Measurements from ENCODE around the gene IER2.

DNA sequence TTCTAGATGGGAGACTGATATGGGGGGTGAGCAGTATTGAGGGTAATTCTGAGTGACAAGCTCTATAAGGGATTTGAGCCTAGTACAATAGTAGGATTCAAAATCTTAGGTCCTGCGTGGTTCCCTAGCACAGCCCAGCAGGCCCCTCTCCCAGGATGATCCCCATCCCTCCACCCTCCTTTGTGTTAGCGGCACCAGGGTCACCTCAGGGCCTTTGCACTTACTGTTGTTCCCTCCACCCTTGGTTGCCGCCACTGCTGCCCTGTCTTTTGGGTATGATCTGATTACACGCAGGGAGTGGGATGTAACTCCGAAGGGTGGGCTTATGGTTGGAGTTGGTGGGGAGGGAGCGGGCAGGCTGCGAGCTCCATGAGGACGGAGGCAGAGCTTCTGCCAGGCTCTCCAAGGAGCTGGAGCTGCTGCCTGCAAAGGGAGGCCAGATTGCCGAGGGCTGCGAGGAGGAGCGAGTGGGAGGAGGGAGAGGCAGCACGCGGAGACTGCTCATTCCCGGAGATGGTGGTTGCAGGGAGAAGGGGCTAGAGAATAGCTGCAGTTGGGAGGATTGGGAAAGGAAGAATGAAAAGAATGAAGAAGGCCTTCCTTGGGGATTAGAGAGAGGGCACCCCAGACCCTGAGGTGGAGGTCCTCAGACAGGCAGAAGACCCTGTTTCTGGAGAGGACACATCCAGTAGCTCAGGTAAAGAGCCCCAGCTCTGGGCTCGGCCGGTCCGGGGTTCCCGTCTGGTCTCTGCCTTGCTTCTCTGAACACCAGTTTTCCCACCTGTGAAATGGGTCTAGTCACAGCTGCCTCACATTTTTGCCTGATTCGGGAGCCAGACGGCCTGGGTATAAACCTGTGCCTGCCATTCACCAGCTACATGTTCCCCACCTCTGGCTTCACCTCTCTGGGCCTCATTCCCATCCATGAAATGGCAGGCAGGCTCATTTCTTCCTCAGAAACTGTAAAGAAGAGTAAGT, 26.9 kb upstream of the IER2 start:
- TF ChIP-seq, protein P1, sequence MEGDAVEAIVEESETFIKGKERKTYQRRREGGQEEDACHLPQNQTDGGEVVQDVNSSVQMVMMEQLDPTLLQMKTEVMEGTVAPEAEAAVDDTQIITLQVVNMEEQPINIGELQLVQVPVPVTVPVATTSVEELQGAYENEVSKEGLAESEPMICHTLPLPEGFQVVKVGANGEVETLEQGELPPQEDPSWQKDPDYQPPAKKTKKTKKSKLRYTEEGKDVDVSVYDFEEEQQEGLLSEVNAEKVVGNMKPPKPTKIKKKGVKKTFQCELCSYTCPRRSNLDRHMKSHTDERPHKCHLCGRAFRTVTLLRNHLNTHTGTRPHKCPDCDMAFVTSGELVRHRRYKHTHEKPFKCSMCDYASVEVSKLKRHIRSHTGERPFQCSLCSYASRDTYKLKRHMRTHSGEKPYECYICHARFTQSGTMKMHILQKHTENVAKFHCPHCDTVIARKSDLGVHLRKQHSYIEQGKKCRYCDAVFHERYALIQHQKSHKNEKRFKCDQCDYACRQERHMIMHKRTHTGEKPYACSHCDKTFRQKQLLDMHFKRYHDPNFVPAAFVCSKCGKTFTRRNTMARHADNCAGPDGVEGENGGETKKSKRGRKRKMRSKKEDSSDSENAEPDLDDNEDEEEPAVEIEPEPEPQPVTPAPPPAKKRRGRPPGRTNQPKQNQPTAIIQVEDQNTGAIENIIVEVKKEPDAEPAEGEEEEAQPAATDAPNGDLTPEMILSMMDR (IDR thresholded peaks at IDR 0.05) = no peak
- TF ChIP-seq, protein P2, sequence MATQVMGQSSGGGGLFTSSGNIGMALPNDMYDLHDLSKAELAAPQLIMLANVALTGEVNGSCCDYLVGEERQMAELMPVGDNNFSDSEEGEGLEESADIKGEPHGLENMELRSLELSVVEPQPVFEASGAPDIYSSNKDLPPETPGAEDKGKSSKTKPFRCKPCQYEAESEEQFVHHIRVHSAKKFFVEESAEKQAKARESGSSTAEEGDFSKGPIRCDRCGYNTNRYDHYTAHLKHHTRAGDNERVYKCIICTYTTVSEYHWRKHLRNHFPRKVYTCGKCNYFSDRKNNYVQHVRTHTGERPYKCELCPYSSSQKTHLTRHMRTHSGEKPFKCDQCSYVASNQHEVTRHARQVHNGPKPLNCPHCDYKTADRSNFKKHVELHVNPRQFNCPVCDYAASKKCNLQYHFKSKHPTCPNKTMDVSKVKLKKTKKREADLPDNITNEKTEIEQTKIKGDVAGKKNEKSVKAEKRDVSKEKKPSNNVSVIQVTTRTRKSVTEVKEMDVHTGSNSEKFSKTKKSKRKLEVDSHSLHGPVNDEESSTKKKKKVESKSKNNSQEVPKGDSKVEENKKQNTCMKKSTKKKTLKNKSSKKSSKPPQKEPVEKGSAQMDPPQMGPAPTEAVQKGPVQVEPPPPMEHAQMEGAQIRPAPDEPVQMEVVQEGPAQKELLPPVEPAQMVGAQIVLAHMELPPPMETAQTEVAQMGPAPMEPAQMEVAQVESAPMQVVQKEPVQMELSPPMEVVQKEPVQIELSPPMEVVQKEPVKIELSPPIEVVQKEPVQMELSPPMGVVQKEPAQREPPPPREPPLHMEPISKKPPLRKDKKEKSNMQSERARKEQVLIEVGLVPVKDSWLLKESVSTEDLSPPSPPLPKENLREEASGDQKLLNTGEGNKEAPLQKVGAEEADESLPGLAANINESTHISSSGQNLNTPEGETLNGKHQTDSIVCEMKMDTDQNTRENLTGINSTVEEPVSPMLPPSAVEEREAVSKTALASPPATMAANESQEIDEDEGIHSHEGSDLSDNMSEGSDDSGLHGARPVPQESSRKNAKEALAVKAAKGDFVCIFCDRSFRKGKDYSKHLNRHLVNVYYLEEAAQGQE (IDR thresholded peaks at IDR 0.05; ENCODE audit: insufficient read depth in 1 of 2, low read depth in 2 of 2, low read length in 1 of 2) = no peak
- TF ChIP-seq POLR2AphosphoS5 (IDR thresholded peaks at IDR 0.05; ENCODE audit: low read depth, low read length) = no peak
